Colonic mucosa (tissue), 4 donors: ENCODE results near the gene KRTAP12-1. TPM values are rescaled to one million over a fixed set of nuclear protein-coding genes. Genes with fewer than 3 reads are reported as not detected.
"Not testable (repeated sequence)": the region's sequence is repeated elsewhere in the genome, so short reads cannot be mapped to it uniquely, and the experiment has no call there.

ENCODE experiments used
- DNase-seq: peaks from one replicate; pipeline ENCODE4 v3.0.0-alpha.2; 2020
- H3K27ac ChIP-seq: fragments of 200-600 bp; one replicate; pipeline ENCODE4 v1.8.0; 2021
- H3K27me3 ChIP-seq: fragments of 200-600 bp; one replicate; pipeline ENCODE4 v1.8.0; 2021
- H3K36me3 ChIP-seq: fragments of 200-600 bp; one replicate; pipeline ENCODE4 v1.8.0; 2021
- H3K4me1 ChIP-seq: fragments of 200-600 bp; one replicate; pipeline ENCODE4 v1.8.0; 2021; ENCODE audit warnings: mild to moderate bottlenecking
- H3K4me3 ChIP-seq: fragments of 200-600 bp; one replicate; pipeline ENCODE4 v1.8.0; 2021
- H3K9ac ChIP-seq, 2 donors: one replicate each; pipeline ENCODE4 v1.7.0; 2013; ENCODE audit warnings: control low read depth in 2 of 2, low read depth in 2 of 2, low read length in 2 of 2
- H3K9me3 ChIP-seq: fragments of 200-600 bp; one replicate; pipeline ENCODE4 v1.8.0; 2021
- intact Hi-C: fragments of 100-400 bp; cut with DNase I; formaldehyde crosslinking; loops from one replicate; pipeline ENCODE4 v1.14.1; 2022
- total RNA-seq, 2 donors: library from RNA; stranded (reverse); fragmentation: NEBNext Ultra II Directional in 1 of 2; extraction: Animal tissue kit (Norgen Biotek cat#: 25700) in 1 of 2; gene quantifications; one replicate each; pipeline ENCODE4 v1.2.1, GENCODE V29; 2021
- TF ChIP-seq, protein P1 (sequence below): fragments of 200-600 bp; IDR thresholded peaks from one replicate; pipeline ENCODE4 v1.8.0; 2022; ENCODE audit warnings: antibody characterized with exemption, mild to moderate bottlenecking
- donor health status: healthy.
- donor health status: DM: no; HTN: no; CAD: no.
- donor health status: DM: no; HTN: no; CAD: no.

KRTAP12-1 gene
- total RNA-seq, 2 donors from 2014 or later = not detected

DNA sequence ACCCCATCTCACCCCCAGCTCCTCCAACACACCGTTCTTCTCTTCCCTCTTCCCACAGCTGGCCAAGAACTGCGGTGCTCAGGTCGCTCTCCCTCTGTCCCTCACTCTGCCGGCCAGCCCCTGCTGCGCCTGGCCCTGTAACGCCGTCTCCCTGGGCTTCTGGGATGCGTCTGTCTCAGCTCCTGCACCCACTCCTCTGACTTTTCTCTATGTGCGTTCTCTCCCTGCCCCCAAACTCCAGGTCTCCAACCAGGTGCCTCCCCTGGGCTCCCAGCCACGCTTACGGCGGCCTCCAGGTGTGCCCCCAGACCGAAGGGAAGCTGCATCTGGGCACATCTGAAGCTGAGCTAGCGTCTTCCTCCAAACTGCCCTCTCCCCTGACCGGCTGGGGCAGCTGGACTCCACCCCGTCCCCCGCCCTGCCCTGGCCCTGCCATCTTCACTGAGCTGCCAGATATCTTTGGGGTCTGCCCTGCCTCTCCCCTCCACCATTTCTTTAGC lies 17.6 kb upstream of the KRTAP12-1 start:
- TF ChIP-seq, protein P1, sequence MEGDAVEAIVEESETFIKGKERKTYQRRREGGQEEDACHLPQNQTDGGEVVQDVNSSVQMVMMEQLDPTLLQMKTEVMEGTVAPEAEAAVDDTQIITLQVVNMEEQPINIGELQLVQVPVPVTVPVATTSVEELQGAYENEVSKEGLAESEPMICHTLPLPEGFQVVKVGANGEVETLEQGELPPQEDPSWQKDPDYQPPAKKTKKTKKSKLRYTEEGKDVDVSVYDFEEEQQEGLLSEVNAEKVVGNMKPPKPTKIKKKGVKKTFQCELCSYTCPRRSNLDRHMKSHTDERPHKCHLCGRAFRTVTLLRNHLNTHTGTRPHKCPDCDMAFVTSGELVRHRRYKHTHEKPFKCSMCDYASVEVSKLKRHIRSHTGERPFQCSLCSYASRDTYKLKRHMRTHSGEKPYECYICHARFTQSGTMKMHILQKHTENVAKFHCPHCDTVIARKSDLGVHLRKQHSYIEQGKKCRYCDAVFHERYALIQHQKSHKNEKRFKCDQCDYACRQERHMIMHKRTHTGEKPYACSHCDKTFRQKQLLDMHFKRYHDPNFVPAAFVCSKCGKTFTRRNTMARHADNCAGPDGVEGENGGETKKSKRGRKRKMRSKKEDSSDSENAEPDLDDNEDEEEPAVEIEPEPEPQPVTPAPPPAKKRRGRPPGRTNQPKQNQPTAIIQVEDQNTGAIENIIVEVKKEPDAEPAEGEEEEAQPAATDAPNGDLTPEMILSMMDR = no peak
- intact Hi-C loops = no loop called here
- Histone ChIP-seq H3K36me3 (no peaks in the 10 kb centered on the region), H3K9ac (no peak overlapping the region), H3K4me3 (no peak overlapping the region), H3K27ac (no peak overlapping the region), H3K9me3 (no peaks in the 10 kb centered on the region), H3K4me1 (no peaks in the 10 kb centered on the region), H3K27me3 (peaks cover 16% of the 10 kb centered on the region)
- DNase-seq = peak; percentile 13

DNA sequence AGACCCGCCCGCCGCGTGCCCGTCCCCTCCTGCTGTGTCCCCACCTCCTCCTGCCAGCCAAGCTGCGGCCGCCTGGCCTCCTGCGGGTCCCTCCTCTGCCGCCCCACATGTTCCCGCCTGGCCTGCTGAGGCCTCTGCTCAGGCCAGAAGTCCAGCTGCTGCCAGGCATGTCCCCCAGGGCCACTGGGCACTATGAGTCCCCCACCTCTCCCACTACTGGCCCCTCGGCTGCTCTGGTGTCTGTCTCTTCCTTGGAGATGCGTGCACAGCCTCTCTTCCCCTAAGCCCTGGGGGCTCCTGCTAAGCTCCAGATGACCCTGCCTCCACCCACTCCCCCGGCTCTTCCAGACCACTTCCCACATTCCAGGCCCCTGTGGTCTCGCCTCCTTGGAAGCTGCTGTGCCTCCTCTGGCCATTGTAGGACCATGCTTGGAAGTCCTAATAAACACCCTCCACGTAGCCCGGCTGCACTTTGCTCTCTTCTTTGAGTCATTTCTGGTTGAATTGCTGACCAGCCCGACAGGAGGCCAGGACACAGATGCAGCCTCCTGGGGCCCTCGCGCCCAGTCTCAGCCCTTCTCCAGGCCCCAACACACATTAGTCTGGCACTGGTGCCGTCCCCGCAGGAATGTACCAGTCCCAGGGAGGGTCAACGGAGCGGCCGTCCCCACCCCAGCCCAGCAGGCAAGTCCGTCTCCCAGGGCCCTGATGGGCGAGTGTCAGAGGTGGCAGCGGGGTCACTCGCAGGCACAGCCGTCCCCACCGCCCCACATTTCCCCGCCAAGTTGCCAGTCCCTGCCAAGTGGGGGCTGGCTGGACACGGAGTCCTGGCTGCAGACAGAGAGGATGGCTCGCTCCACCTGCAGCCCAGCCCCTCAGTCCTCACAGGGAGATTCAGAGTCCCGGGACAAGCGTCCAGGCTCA lies 16.1 kb upstream of the KRTAP12-1 start:
- H3K27me3 ChIP-seq = peaks cover 12% of the 10 kb centered on the region
- intact Hi-C loops = no loop called here

DNA sequence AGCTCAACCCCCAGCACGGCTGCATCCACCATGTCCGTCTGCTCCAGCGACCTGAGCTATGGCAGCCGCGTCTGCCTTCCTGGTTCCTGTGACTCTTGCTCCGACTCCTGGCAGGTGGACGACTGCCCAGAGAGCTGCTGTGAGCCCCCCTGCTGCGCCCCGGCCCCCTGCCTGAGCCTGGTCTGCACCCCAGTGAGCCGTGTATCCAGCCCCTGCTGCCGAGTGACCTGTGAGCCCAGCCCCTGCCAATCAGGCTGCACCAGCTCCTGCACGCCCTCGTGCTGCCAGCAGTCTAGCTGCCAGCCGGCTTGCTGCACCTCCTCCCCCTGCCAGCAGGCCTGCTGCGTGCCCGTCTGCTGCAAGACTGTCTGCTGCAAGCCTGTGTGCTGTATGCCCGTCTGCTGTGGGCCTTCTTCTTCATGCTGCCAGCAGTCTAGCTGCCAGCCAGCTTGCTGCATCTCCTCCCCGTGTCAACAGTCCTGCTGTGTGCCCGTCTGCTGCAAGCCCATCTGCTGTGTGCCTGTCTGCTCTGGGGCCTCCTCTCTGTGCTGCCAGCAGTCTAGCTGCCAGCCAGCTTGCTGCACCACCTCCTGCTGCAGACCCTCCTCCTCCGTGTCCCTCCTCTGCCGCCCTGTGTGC lies 15.3 kb upstream of the KRTAP12-1 start, which contains the start of gene KRTAP10-12:
TSS of gene KRTAP10-12 (plus strand) at position 1 of the 639 bp plus-strand sequence. CDS start at position 31, 30 bp downstream.
- H3K4me3 ChIP-seq, intact Hi-C loops, H3K4me1 ChIP-seq, H3K9ac ChIP-seq, H3K27ac ChIP-seq, H3K9me3 ChIP-seq, DNase-seq, H3K36me3 ChIP-seq: not testable (repeated sequence)
- peaks cover 11% of the 10 kb centered on the region for H3K27me3 ChIP-seq

More for the DNA sequence above, 16.1 kb upstream of the KRTAP12-1 start:
- TF ChIP-seq, protein P1 = no peak
- H3K27ac ChIP-seq = no peak overlapping the region
- no peaks in the 10 kb centered on the region for H3K4me1 ChIP-seq
- peak; percentile 10 for DNase-seq
- no peak overlapping the region for H3K4me3 ChIP-seq
- no peaks in the 10 kb centered on the region for H3K9me3 ChIP-seq
- no peaks in the 10 kb centered on the region for H3K36me3 ChIP-seq
- H3K9ac ChIP-seq = no peak overlapping the region

DNA sequence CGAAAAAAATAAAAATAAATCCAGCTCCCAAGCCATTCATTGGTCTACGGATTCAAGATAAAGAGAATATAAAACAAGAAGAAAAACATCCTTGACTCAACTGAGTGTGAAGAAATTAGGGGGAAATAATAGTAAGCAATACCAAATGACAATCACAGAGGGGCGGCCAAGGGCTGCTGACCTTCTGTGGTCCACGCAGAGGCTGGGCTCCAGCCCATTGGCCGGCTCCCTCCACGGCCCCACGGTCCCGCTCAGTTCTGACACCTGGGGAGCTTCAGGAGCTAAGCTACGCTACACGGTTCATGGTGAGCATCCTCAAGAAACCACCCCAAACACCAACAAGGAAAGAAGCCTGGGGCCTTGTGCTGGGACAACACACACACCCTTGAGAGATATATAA lies 14.6 kb upstream of the KRTAP12-1 start:
- no peaks in the 10 kb centered on the region for H3K9me3 ChIP-seq
- H3K4me3 ChIP-seq = no peak overlapping the region
- TF ChIP-seq, protein P1 = no peak
- peaks cover 11% of the 10 kb centered on the region for H3K27me3 ChIP-seq
- no peak overlapping the region for H3K27ac ChIP-seq
- no peaks in the 10 kb centered on the region for H3K4me1 ChIP-seq
- no peaks in the 10 kb centered on the region for H3K36me3 ChIP-seq
- no peak for DNase-seq
- H3K9ac ChIP-seq = no peak overlapping the region
- intact Hi-C loops = no loop called here

DNA sequence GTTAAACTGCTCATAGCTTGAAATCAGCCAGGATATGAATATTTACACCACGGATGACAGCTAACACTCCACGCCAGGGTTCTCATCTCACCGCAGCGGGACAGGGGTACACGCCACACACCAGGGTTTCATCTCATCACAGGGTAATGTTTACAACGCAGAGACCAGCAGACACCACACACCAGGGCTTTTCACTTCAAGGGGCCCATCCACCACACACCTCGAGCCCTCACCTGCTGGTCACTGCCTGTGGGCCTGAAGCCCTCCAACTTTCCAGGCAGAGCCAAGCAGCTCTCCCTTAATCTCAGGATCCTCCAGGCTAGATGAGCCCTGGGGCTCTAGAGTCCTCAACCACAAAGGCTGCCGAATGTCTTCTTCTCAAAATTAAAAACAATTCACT lies 13.7 kb upstream of the KRTAP12-1 start:
- no peaks in the 10 kb centered on the region for H3K36me3 ChIP-seq
- intact Hi-C loops = no loop called here

More for the DNA sequence above, 13.7 kb upstream of the KRTAP12-1 start:
- TF ChIP-seq, protein P1 = no peak
- no peaks in the 10 kb centered on the region for H3K9me3 ChIP-seq
- H3K9ac ChIP-seq = no peak overlapping the region
- peaks cover 11% of the 10 kb centered on the region for H3K27me3 ChIP-seq
- DNase-seq = no peak
- no peak overlapping the region for H3K27ac ChIP-seq
- H3K4me1 ChIP-seq = no peaks in the 10 kb centered on the region
- no peak overlapping the region for H3K4me3 ChIP-seq
